GM12891 (cell line): ENCODE results near the gene PRKRIP1.

ENCODE experiments used
- DNase-seq: peaks from one replicate; pipeline ENCODE4 v3.0.0; 2011; ENCODE audit warnings: low spot score; ENCODE audit not compliant: insufficient read length
- FAIRE-seq: peaks from 2 replicates; lab custom pipeline; 2011; peaks lifted over from hg19 to GRCh38; lab: Jason Lieb, UNC
- PAX5 ChIP-seq: IDR thresholded peaks from 2 replicates; pipeline ENCODE4 v1.6.1; 2011; ENCODE audit warnings: low read length, moderate library complexity, mild to moderate bottlenecking; ENCODE audit not compliant: insufficient read depth, severe bottlenecking
- POLR2A ChIP-seq: IDR thresholded peaks from 2 replicates; pipeline ENCODE4 v1.6.1; 2011; ENCODE audit warnings: low read depth, low read length, control low read depth
- POLR2AphosphoS5 ChIP-seq: IDR thresholded peaks from 2 replicates; pipeline ENCODE4 v1.6.1; 2011; ENCODE audit warnings: low read depth, low read length, control low read depth
- POU2F2 ChIP-seq: IDR thresholded peaks from 2 replicates; pipeline ENCODE4 v1.6.1; 2011; ENCODE audit warnings: low read depth, mild to moderate bottlenecking, control low read depth, low read length, moderate library complexity
- SPI1 ChIP-seq: IDR thresholded peaks from 2 replicates; pipeline ENCODE4 v1.6.1; 2011; ENCODE audit warnings: low read depth, low read length, control low read depth
- TAF1 ChIP-seq: IDR thresholded peaks from 2 replicates; pipeline ENCODE4 v1.6.1; 2011; ENCODE audit warnings: low read depth, low read length, control low read depth

PRKRIP1 gene

DNA sequence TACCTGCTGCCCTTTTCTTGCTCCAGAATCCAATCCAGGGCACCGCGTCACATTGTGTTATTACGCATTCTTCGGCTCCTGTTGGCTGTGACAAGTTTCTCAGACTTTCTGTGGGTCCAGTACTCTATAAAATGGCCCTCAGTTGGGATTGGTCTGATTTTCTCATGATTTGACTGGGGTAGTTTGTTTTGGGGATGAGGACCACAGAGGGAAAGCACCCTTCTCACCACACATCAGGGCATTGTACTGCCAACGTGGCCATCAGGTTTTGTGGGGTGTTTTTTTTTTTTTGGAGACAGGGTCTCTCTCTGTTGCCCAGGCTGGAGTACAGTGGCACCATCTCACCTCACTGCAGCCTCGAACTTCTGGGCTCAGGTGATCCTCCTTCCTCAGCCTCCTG, 20.2 kb downstream of the PRKRIP1 start:
- DNase-seq (no peak), FAIRE-seq (peak; percentile 26)
- TF ChIP-seq POLR2AphosphoS5, result no peak
- no peak for TF ChIP-seq POLR2A
- no peak for TF ChIP-seq SPI1
- no peak for TF ChIP-seq TAF1
- no peak for TF ChIP-seq POU2F2
- TF ChIP-seq PAX5, result no peak

DNA sequence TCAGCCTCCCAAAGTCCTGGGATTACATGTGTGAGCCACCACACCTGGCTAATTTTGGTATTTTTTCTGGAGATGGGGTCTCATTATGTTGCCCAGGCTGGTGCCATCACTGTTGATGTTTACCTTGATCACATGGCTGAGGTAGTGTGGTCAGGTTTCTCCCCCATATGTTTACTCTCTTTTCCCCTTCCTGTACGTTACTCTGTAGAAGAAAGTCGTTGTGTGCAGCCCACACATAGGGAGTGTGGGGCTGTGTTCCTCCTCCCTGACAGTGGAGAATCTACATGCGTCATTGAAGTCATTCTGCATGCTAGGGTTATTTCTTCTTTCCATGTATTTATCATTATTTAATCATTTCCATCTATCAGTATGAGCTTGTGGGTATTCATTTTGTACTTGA, 20.9 kb downstream of the PRKRIP1 start:
- DNase-seq, result no peak
- no peak for TF ChIP-seq SPI1
- TF ChIP-seq TAF1, result no peak
- no peak for TF ChIP-seq POU2F2
- TF ChIP-seq POLR2AphosphoS5, result no peak
- no peak for TF ChIP-seq PAX5
- TF ChIP-seq POLR2A, result no peak
- peak; percentile 69 for FAIRE-seq

DNA sequence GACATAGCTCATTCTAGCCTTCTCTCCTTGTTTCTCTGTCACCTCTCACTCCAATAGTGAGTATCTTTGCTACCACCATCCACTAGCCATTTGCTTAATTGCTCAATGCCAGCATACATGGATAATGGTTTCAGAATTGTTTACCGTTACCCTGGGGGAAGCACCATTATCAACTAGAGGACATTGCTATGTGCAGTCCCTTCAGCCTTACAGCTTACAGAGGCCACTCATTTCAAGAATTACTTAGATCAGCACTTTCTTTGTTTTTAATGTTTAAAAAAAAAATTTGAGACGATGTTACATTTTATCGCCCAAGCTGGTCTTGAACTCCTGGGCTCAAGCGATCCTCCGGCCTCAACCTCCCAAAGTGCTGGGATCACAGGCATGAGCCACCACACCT, 22.4 kb downstream of the PRKRIP1 start:
- no peak for TF ChIP-seq TAF1
- TF ChIP-seq POU2F2, result no peak
- no peak for TF ChIP-seq SPI1
- no peak for TF ChIP-seq POLR2A
- no peak for TF ChIP-seq POLR2AphosphoS5
- TF ChIP-seq PAX5, result no peak
- DNase-seq (no peak), FAIRE-seq (peak; percentile 51)

DNA sequence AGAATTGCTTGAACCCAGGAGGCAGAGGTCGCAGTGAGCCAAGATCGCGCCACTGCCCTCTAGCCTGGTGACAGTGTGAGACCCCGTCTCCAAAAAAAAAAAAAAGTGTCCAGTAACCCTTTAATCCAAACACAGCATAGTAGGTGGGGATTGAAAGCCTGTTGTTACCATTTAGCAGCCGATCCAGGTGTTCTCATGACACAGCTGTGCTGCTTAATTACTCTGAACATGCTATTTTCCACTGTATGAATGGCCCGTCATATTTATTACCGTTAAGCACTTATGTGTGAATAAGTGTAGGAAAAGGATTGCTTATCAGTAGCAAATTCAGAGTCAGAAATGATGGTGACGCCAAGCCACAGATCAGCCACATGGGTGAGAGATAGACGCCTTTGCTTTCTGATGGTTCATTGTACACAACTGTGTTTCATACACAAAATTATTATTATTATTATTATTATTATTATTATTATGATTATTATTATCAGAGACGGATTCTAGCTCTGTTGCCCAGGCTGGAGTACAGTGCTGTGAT, 25.6 kb downstream of the PRKRIP1 start:
- FAIRE-seq (no peak), DNase-seq (no peak)
- TF ChIP-seq TAF1 (no peak), POLR2A (no peak), SPI1 (no peak), POU2F2 (no peak), PAX5 (no peak), POLR2AphosphoS5 (no peak)

DNA sequence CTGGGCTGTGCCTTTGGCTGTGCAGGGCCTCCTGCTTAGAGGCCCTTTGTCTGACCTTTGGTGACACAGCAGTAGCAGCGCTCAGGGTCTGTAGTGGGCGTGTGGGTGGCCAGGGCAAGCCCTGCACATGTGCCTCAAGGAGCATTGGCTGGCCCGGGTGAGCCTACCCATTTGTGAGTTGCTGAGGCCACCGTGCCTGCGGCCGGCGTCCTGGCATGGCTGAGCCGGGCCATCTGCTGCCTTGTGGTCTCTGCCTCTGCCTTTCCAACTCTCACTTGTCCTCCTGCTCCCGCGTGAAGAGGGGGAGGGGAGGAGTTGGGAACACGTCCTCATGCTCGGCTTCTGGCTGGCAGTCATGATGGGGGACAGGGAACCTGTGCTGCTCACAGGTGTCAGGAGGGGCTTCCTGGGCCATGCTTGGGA, 28.0 kb downstream of the PRKRIP1 start:
- DNase-seq (no peak), FAIRE-seq (no peak)
- TF ChIP-seq TAF1 (no peak), SPI1 (no peak), POLR2AphosphoS5 (no peak; the same call in 1 of the 2 replicates), POU2F2 (no peak), PAX5 (no peak), POLR2A (no peak)

DNA sequence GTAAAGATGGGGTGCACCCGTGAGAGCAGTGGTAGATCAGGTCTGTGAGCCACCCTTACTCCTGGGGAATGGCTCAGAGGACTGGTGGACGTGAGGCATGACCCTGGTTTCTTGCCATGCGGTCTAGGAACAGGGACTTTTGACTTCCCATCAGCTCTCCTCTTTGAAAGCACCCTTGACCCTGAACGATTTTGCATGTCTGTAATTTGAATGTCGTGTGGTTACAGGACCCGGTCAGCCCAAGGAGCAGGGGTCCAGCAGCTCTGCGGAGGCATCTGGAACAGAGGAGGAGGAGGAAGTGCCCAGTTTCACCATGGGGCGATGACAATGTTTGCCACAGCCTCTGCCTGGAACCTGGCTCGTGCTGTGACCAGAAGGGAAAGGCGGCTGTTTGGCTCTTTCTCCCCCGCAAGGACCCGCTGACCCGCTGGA, 28.6 kb downstream of the PRKRIP1 start:
- peak; percentile 93 for FAIRE-seq
- TF ChIP-seq TAF1 (no peak), POLR2A (no peak; the same call in 1 of the 2 replicates), SPI1 (peak; percentile 76), POU2F2 (peak; percentile 59; the same call in 1 of the 2 replicates)
- DNase-seq, result no peak

DNA sequence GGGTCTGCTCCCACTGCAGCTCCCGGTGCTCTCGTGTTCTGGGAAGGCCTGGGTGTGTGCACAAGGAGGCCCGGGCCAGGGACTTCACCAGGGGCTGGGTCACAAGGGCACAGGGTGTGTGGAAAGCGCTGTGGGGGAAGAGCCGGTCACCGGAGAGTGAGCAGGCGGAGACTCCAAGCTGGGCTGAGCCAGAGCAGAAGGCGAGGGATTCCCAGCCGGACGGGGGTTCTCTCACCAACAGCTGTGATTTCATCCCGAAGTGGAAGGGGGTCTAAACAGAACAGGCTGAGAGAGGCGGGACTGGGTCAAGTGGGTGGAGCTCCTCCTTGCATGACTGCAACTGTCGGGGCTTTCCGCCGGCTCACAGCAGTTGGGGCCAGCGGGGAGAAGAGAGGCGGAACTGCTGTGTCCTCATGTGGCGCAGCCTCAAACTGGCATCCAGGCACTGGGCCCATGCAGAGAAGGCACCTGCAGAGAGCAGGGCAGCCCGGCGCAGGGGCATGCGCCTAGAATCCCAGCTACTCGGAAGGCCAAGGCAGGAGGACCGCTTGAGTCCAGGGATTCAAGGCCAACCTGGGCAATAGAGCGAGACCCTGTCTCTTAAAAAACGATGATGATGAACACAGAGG, 29.6 kb downstream of the PRKRIP1 start:
- FAIRE-seq (peak; percentile 98), DNase-seq (peak; percentile 72)
- TF ChIP-seq POU2F2 (peak; percentile 60; the same call in 1 of the 2 replicates), POLR2AphosphoS5 (peak; percentile 85), PAX5 (peak; percentile 74), POLR2A (peak; percentile 89), SPI1 (peak; percentile 63), TAF1 (peak; percentile 92)

DNA sequence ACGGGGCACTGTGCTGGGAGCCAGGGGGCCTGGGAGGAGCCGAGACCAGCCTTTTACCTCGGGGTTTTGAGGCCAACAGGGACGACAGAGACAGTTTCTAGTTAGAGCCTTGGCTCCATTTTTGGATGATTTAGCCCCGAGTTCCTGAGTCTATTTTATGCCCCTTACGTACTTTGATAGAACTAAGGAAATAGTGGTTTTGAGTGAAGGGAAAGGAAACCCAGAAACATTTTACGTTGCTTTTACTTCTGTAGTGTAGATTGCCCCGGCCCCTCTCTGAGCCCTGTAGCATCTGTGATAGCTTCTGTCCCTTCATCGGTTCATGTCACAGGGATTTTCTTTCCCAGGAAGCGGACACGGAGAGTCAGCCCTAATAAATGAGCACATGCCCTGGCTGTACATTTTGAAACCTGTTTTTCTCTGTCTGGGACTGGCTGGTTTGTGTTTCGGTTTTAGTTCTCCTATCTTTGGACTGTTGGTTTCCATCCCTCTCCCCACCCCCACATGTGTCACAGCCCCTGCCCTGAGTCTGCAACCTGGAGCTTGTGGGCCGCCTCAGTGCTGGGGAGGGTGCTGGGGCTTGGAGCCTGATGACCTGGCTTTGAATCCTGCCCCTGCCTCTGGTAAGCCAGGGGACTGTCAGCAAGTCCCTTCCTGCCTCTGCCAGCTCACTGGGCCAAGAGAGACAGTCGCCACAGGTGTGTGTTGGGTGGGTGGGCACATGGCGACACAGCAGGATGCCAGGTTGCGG, 30.3 kb downstream of the PRKRIP1 start:
- DNase-seq, result no peak
- FAIRE-seq, result peak; percentile 96
- no peak for TF ChIP-seq PAX5
- 0 out of 2 replicates have a peak, but pooled peaks have one; percentile 11 for TF ChIP-seq SPI1
- TF ChIP-seq POLR2AphosphoS5, result 0 out of 2 replicates have a peak, but pooled peaks have one; percentile 41
- TF ChIP-seq POU2F2, result peak; percentile 66; the same call in 1 of the 2 replicates
- TF ChIP-seq TAF1, result peak; percentile 35; the same call in 1 of the 2 replicates

DNA sequence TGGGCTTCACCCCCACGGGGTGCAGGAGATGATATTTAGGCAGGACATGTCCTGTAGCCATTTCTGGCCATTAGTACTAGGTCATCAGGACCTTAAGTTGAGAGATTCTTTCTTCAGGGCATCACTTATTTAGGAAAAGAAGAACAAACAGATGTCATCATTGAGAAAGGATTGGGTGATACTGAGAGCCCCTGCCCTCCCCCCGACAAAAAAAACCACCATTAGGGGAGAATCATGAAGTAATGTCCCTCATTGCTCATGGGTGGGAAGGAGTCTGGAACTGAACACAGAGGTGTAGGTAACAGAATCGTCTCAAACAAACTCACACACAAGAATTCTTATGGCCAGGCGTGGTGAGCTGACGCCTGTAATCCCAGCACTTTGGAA, 30.8 kb downstream of the PRKRIP1 start:
- FAIRE-seq, result no peak
- DNase-seq, result no peak
- TF ChIP-seq POLR2AphosphoS5 (no peak), SPI1 (no peak), POLR2A (no peak), PAX5 (no peak), TAF1 (no peak), POU2F2 (no peak)
